ENCODE results near the gene CDC25B. TPM values are rescaled to one million over a fixed set of nuclear protein-coding genes. Genes with fewer than 3 reads are reported as not detected.

CDC25B gene
- total and polyA plus RNA-seq, 2 of the 13 experiments (the other 11 are each of a cell fraction or from before 2014, with no cell fraction given) = 14.5 to 19.4 TPM

- TF ChIP-seq ZBTB39 (CRISPR knock-in tag; IDR thresholded peaks at IDR 0.05) (0 out of 2 replicates have a peak, but pooled peaks have one; percentile 8), SMYD3 (CRISPR knock-in tag; IDR thresholded peaks at IDR 0.05) (peak; percentile 34; the same call in 1 of the 2 replicates), ZNF839 (CRISPR knock-in tag; IDR thresholded peaks at IDR 0.05; ENCODE audit: borderline replicate concordance) (peak; percentile 73; the same call in 1 of the 2 replicates), SRSF1 (optimal IDR thresholded peaks at IDR 0.05; ENCODE audit: low read depth, low read length) (peak; percentile 48), SP140L (CRISPR knock-in tag; IDR thresholded peaks at IDR 0.05; ENCODE audit: borderline replicate concordance) (no peak), HNRNPLL (IDR thresholded peaks at IDR 0.05; ENCODE audit: low read depth, low read length, poor library complexity, severe bottlenecking) (peak; percentile 4), STAT5B (CRISPR knock-in tag; IDR thresholded peaks at IDR 0.05) (0 out of 2 replicates have a peak, but pooled peaks have one; percentile 7), ZNF468 (CRISPR knock-in tag; IDR thresholded peaks at IDR 0.05) (no peak), ZNF367 (CRISPR knock-in tag; IDR thresholded peaks at IDR 0.05; ENCODE audit: borderline replicate concordance) (0 out of 2 replicates have a peak, but pooled peaks have one; percentile 17), ZSCAN25 (CRISPR knock-in tag; IDR thresholded peaks at IDR 0.05) (no peak), ZNF816 (CRISPR knock-in tag; IDR thresholded peaks at IDR 0.05; ENCODE audit: borderline replicate concordance) (no peak), ZNF451 (CRISPR knock-in tag; IDR thresholded peaks at IDR 0.05) (0 out of 2 replicates have a peak, but pooled peaks have one; percentile 32), ZNF225 (CRISPR knock-in tag; IDR thresholded peaks at IDR 0.05) (0 out of 2 replicates have a peak, but pooled peaks have one; percentile 3), NFKBIZ (CRISPR knock-in tag; IDR thresholded peaks at IDR 0.05) (peak; percentile 16; the same call in 1 of the 2 replicates), SNAPC2 (CRISPR knock-in tag; IDR thresholded peaks at IDR 0.05) (peak; percentile 65; the same call in 1 of the 2 replicates), ZNF790 (CRISPR knock-in tag; IDR thresholded peaks at IDR 0.05; ENCODE audit: borderline replicate concordance) (peak; percentile 75; the same call in 1 of the 2 replicates), ZNF230 (CRISPR knock-in tag; IDR thresholded peaks at IDR 0.05) (0 out of 2 replicates have a peak, but pooled peaks have one; percentile 4), TOPORS (CRISPR knock-in tag; IDR thresholded peaks at IDR 0.05) (0 out of 2 replicates have a peak, but pooled peaks have one; percentile 17), ZNF746 (CRISPR knock-in tag; IDR thresholded peaks at IDR 0.05) (peak; percentile 55; the same call in 1 of the 2 replicates), ZNF124 (CRISPR knock-in tag; IDR thresholded peaks at IDR 0.05) (no peak; the same call in 1 of the 2 replicates), ZNF546 (CRISPR knock-in tag; conservative IDR thresholded peaks at IDR 0.05) (no peak)
Observed at GRCh38 chr20:3767110-3767426, 29.0 kb upstream of the CDC25B start (continued).

Measured in HepG2 (cell line).